Mammary epithelial cell (primary cell): ENCODE results near the gene PRKG2.
"Not testable (repeated sequence)": the region's sequence is repeated elsewhere in the genome, so short reads cannot be mapped to it uniquely, and the experiment has no call there.

Experiments used
- CTCF ChIP-seq, 2 donors: IDR thresholded peaks in 1 of 2; conservative IDR thresholded peaks in 1 of 2; 2 replicates each; pipeline ENCODE4 v1.5.1; 2011 to 2012; ENCODE audit warnings: inconsistent platforms in 2 of 2, low read length in 2 of 2, mild to moderate bottlenecking in 2 of 2, control low read depth in 1 of 2, low read depth in 1 of 2; ENCODE audit not compliant: insufficient read depth in 1 of 2; ENCODE audit errors: extremely low read depth in 1 of 2
- EZH2 ChIP-seq: IDR thresholded peaks from 2 replicates; pipeline ENCODE4 v1.6.1; 2012; ENCODE audit warnings: low read length, inconsistent platforms, borderline replicate concordance

GRCh38 chr4:81222082-81222472 is 7.1 kb upstream of the PRKG2 start:
- TF ChIP-seq CTCF (conservative IDR thresholded peaks at IDR 0.05 in 1 of 2, IDR thresholded peaks at IDR 0.05 in 1 of 2; ENCODE audit: extremely low read depth in 1 of 2, insufficient read depth in 1 of 2, low read depth in 1 of 2, low read length in 2 of 2); EZH2: not testable (repeated sequence)
